Measurements from ENCODE around the gene ADA.

- TF ChIP-seq, protein P1, sequence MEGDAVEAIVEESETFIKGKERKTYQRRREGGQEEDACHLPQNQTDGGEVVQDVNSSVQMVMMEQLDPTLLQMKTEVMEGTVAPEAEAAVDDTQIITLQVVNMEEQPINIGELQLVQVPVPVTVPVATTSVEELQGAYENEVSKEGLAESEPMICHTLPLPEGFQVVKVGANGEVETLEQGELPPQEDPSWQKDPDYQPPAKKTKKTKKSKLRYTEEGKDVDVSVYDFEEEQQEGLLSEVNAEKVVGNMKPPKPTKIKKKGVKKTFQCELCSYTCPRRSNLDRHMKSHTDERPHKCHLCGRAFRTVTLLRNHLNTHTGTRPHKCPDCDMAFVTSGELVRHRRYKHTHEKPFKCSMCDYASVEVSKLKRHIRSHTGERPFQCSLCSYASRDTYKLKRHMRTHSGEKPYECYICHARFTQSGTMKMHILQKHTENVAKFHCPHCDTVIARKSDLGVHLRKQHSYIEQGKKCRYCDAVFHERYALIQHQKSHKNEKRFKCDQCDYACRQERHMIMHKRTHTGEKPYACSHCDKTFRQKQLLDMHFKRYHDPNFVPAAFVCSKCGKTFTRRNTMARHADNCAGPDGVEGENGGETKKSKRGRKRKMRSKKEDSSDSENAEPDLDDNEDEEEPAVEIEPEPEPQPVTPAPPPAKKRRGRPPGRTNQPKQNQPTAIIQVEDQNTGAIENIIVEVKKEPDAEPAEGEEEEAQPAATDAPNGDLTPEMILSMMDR (IDR thresholded peaks at IDR 0.05): no peak
- TF ChIP-seq POLR2A (IDR thresholded peaks at IDR 0.05): no peak
Measured at GRCh38 chr20:44624743-44625271, 26.7 kb downstream of the ADA start.
